NCI-H82 (cell line): ENCODE data around the gene EN2.

Source experiments
- DNase-seq: peaks from one replicate; lab custom pipeline; 2025; lab: John Stamatoyannopoulos, UW

EN2 gene

GRCh38 chr7:155464183-155464582 lies 6.3 kb downstream of the EN2 start:
- DNase-seq = no peak

- no peak for DNase-seq
These were observed 7.2 kb downstream of the EN2 start for GRCh38 chr7:155464948-155465739.

- no peak for DNase-seq
These were observed 7.8 kb downstream of the EN2 start for GRCh38 chr7:155465761-155466141.

DNA sequence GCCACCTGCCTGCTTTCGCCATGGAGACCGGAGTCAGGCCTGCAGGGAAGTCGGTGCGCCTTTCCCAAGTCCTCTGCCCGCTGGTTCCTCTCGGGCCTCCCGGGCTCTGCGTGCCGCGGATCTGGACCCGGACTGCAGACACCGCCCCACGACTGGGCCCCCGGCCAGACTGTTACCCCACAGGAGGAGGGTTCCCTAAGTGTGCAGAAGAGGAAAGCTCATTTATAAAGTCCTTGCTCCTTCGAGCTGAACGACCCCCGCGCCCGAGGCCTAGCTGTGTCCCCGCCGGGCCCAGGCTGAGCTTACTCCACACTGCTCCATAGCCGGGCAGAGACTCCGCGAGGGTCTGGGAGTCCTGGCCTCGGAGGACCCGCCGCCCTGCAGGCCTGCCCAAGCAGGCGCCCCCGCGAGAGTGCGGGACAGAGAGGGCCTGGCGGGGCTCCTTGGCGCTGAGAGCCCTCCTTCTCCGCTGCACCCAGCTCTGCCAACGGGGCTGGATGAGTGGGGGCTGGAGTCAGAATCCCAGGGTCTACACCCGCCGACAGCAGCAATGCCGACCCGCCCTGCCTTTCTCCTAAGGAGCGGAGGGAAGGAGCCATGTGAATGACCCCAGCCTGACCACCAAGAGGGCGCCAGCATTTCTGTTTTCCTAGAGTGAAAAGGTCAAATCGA lies 8.3 kb downstream of the EN2 start:
- DNase-seq = no peak

DNA sequence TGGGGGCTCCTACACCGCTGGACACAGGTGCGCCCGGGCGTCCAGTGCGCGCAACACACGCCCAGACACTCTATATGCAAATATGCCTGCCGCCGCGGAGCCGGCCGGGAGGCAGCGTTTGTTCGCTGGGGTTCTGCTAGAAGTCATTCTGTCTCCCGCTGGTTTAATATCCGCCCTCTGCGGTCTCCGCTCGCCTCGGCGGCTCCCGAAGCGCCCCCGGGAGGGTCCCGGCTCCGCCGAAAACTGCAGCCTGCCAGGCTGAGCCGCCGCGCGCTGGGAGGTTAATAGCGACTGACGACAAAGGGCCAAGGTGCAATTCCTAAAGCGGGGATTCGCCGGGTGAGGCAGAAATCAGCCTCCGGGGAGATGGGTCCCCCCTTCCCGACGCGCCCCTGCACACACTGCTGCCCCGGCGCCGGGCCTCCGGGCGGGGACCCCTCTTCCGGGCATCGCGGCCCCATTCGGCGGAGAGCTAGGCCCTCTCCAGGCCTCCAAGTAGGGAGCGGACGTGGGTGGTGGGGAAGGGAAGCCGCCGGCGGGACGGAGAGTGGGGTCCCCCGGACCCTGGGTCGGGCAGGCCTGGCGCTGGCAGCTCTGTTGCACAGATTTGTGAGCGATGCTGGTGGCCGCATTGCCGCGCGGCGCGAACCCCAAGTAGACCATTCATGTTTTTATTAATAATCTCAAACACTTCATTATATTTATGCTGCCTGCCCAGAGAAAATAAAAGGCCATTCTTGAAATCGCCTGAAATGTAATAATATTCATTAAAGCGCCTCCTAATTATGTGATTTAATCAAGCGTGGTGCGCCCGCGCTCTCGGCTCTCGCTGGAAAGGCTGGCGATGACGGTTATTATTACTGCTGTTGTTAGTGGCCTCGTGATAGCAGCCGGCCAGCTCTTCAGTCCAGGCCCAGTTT lies 9.1 kb downstream of the EN2 start:
- DNase-seq = peak; percentile 19

DNA sequence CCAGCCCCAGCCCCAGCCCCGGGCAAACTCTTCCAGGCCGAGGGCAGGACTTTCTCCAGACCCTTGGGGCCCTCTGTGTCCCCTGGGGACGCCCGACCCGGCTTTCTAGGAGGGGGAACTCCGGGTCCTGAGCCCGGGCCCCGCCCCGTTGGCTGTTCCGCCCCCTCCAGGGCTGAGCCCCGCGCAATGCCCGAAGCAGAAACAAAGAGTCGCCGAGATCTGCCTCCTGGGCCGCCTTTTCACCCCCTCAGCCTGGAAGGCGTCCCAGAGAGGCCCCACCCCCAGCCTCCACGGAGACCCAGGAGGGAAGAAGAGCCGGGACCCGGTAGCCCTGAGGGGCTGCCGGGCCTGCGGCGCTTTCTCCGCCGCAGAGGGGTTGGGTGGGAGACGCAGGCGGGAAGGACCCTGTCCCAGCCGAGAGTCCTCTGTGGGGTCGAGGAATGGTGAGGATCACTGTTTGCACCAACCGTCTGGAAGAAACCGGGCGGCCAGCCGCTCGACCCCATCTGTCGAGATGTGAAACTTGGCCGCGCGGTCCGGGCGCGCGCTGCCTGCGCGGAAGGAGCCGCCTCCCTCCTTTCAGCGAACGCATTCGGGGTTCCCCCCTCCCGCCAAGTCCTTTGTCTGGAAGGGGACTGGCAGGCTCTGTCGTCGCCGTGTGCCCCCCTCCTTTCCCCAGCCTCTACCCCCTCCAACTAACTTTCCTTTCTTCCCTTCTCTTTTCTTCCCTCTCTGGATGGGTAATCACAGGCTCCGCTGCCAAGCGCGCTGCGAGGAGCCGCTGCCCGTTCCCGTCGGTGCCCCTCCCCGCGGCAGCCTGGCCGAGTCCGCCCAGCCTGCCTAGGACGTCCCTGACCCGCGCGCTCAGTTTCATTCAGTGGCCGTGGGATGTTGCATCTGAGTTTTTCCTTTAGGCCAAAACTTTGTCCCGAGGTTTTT lies 10.2 kb downstream of the EN2 start:
- DNase-seq = no peak

- no peak for DNase-seq
These were observed 10.8 kb downstream of the EN2 start for GRCh38 chr7:155468785-155469148.

DNA sequence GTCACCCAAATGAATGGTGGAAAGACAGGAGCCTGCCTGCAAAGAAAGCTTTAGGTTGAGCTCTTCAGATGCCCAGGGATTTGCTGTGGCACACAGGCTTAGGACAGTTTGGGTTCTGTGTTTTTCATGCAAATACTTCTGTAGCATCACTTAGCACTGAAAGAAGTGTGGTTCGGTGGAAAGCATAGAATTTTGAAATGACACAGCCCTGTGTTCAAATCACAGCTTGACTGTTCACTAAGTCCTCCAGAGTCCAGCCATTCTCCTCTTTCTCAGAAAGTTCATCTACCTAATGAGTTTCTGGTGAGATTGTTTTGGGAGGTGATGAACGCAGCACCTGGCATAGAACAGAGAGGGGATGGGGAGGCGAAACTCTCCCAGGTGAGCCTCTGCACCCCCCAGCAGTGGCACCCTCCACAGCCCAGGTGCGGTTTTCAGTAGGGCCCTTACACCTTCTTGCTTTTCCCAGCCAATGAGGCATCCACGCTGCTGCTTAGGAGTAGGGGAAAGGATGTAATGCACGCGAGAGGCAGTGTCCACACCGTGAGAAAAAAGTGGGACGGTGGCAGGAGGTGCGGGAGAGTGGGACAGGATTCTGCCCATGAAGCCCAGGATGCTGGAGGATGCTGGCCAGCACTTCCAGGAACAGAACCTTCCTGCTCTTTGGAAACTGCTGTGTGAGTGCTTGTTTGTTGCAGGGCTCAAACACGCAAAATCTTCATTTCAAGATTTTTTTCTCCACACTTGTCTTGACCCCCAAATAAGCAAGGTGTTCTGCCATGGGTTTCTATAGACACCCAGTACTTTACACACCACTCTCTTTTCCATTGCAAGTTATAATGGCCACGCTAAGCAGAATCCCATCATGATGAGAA lies 11.6 kb downstream of the EN2 start:
- no peak for DNase-seq

- no peak for DNase-seq
These were observed 12.2 kb downstream of the EN2 start for GRCh38 chr7:155470186-155470487.

DNA sequence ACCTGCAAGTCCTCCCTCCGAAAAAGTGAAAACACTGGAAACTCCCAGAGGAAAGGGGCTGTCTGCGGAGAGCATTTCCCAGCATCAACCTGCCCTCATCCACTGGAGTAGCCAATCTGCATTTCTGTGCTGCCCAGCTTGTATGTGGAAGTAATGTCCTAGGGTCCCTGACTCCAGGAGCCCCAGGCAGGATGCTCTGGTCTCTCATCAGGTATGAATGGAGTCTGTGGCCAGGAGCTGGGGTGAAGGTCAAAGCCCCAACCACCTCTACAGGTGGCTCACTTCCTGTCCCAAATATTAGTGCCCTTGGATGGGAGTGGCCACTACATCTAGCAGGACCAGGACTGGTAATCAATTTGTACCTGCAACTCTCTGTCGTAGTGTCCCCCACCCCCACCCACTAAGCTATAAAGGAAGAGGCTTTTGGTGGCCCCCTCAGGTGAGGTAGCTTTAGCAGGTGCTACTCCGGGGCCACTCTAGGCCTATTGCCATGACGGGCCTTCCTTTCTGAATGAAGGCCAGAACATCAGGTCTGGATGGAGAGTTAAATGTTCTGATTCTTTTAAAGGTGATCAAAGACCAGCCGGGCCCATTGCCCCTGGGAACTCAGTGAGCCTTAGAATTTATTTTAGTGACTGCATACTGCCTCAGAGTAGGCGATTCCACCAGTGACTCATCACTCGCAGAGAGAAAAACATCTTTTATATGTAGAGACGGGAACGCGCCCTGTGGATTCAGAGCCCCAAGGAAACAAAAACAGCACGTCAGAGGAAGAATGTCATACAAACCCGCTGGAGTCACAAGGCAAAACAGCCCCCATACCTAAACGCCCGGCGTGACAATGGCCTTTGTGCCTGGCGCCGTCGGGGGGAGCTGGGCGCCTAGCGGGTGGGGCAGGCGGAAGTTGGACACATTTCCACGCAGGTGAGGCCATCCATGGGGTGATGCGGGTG lies 13.0 kb downstream of the EN2 start:
- no peak for DNase-seq

GRCh38 chr7:155471718-155472117 lies 13.8 kb downstream of the EN2 start:
- DNase-seq = peak; percentile 70

- DNase-seq = no peak
These were observed 19.5 kb downstream of the EN2 start for GRCh38 chr7:155477476-155477875.

- no peak for DNase-seq
These were observed 23.8 kb downstream of the EN2 start for GRCh38 chr7:155481764-155482163.

- no peak for DNase-seq
These were observed 24.7 kb downstream of the EN2 start for GRCh38 chr7:155482511-155483183.

GRCh38 chr7:155483245-155483644 lies 25.3 kb downstream of the EN2 start:
- no peak for DNase-seq

DNA sequence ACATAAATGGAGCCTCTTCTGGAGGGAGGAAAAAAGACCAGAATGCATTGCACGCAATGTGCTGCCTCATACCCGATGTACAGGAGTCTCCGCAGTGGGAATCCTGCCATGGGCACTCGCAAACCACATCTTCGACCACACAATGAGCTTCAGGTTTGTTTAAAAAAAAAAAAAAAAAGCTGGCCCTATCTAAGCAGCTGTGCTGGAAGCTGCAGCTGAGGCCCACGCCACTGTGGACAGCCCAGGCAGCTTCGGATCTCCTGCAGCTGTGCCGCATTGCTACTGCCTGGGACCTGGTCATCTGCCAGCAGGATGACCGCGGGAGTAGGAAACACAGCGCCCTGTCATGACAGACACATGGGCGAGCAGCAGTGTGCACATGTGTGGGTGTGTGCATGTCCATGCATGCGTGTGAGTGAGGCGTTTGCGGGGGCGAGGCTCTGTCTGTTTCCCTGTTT lies 26.0 kb downstream of the EN2 start:
- no peak for DNase-seq

DNA sequence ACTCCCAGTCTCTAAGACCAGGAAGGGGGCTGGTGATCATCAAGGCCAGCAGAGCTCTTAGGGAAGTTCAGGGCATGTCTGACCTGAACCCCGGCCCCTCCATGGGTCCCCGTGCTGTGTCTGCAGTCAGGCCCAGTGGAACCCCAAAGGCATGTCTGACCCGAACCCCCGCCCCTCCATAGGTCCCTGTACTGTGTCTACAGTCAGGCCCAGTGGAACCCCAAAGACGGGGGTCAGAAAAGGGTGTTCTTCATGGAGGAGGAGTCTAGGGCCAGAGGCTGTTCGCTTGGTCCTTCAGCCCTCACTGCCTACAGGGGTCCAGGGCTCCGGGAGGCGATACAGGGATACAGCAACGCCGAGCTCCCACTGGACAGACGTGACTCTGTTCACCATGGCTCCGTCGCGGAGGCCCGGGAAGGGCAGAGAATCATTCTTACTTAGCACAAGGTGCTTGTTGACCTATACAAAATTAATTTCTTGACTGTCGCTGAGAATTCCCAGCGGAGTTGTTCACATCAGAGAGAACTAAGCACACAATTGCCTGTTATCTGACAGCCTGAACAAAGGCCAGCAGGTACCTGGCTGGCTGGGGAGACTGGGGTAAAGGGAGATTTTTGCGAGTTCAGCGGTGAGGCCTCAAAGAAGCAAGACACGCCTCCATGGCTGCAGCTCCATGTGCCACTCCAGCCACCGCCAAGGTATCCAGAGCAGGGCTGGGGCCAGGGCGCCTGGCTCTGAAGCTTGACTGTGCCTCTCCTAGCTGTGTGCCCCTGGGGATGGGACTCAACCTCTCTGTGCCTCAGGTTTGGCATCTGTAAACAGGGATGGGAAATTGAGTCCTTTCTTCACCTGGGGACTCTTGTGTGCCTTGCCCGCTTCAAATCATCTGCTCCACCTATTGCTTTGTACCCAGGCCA lies 26.8 kb downstream of the EN2 start:
- no peak for DNase-seq
